Measurements from ENCODE around the gene MAP1B.

DNA sequence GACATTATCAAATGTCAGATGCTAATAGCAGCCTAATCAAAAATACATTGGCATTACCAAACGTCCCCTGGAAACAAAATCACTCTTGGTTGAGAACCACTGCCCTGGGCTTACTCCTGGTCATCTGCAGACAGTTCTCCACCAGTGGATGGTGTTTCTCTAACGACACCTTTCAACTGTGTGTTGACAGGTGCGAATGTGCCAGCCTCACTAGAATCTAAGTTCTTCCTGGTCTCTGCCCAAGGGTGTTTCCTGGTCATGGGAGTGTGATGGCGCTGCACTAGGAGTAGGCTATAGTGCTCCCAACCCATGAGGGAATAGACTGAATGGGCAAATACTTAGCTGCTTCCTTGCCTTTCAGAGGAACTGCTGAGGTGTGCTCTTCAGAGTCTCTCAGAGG is 106.9 kb downstream of the MAP1B start:
- TF ChIP-seq CHD2 (IDR thresholded peaks at IDR 0.05; ENCODE audit: low read length, partially characterized antibody), result no peak
- TF ChIP-seq, protein P1, sequence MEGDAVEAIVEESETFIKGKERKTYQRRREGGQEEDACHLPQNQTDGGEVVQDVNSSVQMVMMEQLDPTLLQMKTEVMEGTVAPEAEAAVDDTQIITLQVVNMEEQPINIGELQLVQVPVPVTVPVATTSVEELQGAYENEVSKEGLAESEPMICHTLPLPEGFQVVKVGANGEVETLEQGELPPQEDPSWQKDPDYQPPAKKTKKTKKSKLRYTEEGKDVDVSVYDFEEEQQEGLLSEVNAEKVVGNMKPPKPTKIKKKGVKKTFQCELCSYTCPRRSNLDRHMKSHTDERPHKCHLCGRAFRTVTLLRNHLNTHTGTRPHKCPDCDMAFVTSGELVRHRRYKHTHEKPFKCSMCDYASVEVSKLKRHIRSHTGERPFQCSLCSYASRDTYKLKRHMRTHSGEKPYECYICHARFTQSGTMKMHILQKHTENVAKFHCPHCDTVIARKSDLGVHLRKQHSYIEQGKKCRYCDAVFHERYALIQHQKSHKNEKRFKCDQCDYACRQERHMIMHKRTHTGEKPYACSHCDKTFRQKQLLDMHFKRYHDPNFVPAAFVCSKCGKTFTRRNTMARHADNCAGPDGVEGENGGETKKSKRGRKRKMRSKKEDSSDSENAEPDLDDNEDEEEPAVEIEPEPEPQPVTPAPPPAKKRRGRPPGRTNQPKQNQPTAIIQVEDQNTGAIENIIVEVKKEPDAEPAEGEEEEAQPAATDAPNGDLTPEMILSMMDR (IDR thresholded peaks at IDR 0.05), result no peak
- no peak for TF ChIP-seq HOXA7 (CRISPR knock-in tag; IDR thresholded peaks at IDR 0.05)
- TF ChIP-seq POLR2A (IDR thresholded peaks at IDR 0.05; ENCODE audit: low read length), result no peak
- TF ChIP-seq RAD21 (conservative IDR thresholded peaks at IDR 0.05 in 1 of 2, IDR thresholded peaks at IDR 0.05 in 1 of 2), result no peak
